Adipocyte (in vitro differentiated cells): ENCODE results near the gene USP10.

Experiments
- DNase-seq: peaks from one replicate; pipeline ENCODE4 v3.0.0-alpha.2; 2015; ENCODE audit warnings: low read depth
- H3K27me3 ChIP-seq: replicated peaks from 2 replicates; pipeline ENCODE4 v1.7.0; 2013; ENCODE audit warnings: mild to moderate bottlenecking, low read length, moderate library complexity; ENCODE audit not compliant: control insufficient read depth, insufficient read depth
- H3K36me3 ChIP-seq: 2 replicates; pipeline ENCODE4 v1.7.0; 2013; ENCODE audit warnings: low read length, mild to moderate bottlenecking, moderate library complexity; ENCODE audit not compliant: control insufficient read depth, insufficient read depth, severe bottlenecking
- H3K4me1 ChIP-seq: 2 replicates; pipeline ENCODE4 v1.7.0; 2013; ENCODE audit warnings: mild to moderate bottlenecking, low read length, moderate library complexity; ENCODE audit not compliant: control insufficient read depth, insufficient read depth
- H3K4me3 ChIP-seq: 2 replicates; pipeline ENCODE4 v1.7.0; 2013; ENCODE audit warnings: mild to moderate bottlenecking, low read length, moderate library complexity
- H3K9ac ChIP-seq: 2 replicates; pipeline ENCODE4 v1.7.0; 2013; ENCODE audit warnings: mild to moderate bottlenecking, low read length, moderate library complexity
- H3K9me3 ChIP-seq: 2 replicates; pipeline ENCODE4 v1.7.0; 2013; ENCODE audit warnings: mild to moderate bottlenecking, low read length, moderate library complexity; ENCODE audit not compliant: control insufficient read depth

Gene USP10

DNA sequence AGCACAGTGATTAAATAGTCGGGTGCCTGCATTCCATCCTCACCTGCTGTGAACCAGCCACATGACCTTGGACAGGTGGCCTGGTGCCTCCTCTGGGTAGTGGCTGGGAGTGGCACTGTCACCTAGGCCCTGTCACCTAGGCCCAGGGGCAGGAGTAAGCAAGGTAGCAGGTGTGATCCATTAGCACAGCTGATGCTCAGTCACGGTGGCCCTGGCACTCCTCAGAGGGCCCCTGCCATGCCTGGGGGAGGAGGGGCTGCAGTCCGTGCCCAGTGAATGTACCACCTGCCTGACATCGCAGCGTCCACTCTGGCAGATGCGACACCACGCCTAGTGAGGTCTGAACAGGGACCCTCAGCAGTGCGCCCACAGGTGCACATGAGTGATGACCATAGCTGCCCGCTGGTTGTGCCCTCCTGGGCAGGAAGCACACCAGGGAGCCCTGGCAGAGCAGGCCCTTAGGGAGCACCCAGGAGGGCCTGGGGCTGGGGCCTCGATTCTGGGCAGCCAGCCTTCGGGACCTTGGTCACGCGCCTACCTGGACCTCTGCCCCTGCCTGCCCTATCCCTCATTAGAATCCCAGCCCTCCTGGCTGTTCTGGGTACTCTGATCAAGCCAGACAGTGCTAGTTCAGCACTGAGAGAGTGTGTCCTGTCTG, 86.9 kb downstream of the USP10 start:
- Histone ChIP-seq H3K27me3 (no peaks in the 10 kb centered on the region), H3K36me3 (no peaks in the 10 kb centered on the region), H3K9me3 (no peaks in the 10 kb centered on the region), H3K4me3 (no peak overlapping the region), H3K4me1 (peaks cover 30% of the 10 kb centered on the region), H3K9ac (no peak overlapping the region)
- no peak for DNase-seq

DNA sequence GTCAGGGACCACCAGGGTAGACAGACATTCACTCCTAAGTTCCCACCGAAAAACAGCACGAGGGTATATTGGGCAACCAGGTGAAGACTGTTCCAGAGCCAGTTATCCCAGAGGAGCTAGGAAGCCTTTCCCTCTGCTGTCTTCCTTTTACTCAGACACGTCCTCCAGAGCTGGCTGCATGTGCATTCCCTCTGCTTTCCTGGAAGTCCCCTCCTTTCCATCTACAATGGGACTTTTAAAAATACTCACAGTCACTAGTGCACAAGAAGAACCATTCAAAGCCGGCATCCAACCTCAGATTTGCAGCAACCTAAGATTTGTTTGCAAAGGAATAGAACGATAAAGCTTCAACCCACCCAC, 87.4 kb downstream of the USP10 start:
- DNase-seq = no peak
- H3K27me3 ChIP-seq = no peaks in the 10 kb centered on the region
- no peak overlapping the region for H3K9ac ChIP-seq
- H3K9me3 ChIP-seq = no peaks in the 10 kb centered on the region
- H3K4me3 ChIP-seq = no peak overlapping the region
- peaks cover 30% of the 10 kb centered on the region for H3K4me1 ChIP-seq
- H3K36me3 ChIP-seq = no peaks in the 10 kb centered on the region

DNA sequence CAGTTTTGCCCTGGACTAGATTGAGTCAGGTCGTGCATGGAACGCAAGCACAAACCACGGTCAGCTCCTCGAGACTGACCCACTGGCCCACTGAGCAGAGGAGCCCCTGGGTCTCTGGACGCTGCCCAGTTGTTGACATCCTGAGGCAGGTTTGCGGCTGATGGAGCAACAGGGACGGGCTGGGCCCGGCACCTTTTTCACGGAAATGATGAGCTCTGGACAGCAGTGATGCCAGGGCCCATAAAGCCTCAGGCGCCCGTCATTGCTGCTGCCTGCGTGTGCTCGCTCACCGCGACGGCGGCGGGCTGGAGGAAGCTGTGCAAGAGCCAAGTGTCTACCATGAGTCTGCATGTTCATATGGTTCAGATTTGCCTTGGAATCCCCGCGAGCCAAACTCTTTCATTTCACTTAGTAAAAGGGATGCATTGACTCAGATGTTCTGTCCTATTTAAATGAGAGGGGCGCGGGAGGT, 89.2 kb downstream of the USP10 start:
- DNase-seq = peak; percentile 96
- no peaks in the 10 kb centered on the region for H3K36me3 ChIP-seq
- H3K4me1 ChIP-seq = peaks cover 23% of the 10 kb centered on the region

DNA sequence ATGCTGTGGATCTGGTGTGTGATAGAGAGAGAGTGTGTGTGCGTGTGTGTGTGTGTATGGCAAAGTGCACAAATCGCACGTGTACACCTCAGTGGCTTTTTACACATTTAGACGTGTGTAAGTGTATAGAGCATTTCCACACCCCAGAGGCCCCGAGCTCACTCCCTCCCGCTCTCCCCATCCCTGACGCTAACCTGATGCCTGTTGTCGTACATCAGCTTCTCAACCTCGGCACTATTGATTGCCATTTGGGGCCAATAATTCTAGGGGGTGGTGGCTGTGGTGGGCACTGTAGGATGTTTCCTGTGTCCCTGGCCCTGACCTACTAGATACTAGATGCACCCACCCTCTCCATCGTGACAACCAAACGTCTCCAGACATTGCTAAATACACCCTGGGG, 89.6 kb downstream of the USP10 start:
- DNase-seq = no peak
- no peak overlapping the region for H3K4me3 ChIP-seq
- peaks cover 23% of the 10 kb centered on the region for H3K4me1 ChIP-seq
- H3K9ac ChIP-seq = peak overlapping the region; percentile 35
- H3K36me3 ChIP-seq = no peaks in the 10 kb centered on the region
- H3K27me3 ChIP-seq = no peaks in the 10 kb centered on the region
- H3K9me3 ChIP-seq = no peaks in the 10 kb centered on the region

More for the DNA sequence above, 89.2 kb downstream of the USP10 start:
- no peaks in the 10 kb centered on the region for H3K9me3 ChIP-seq
- peak overlapping the region; percentile 1 for H3K4me3 ChIP-seq
- no peaks in the 10 kb centered on the region for H3K27me3 ChIP-seq
- peak overlapping the region; percentile 35 for H3K9ac ChIP-seq

DNA sequence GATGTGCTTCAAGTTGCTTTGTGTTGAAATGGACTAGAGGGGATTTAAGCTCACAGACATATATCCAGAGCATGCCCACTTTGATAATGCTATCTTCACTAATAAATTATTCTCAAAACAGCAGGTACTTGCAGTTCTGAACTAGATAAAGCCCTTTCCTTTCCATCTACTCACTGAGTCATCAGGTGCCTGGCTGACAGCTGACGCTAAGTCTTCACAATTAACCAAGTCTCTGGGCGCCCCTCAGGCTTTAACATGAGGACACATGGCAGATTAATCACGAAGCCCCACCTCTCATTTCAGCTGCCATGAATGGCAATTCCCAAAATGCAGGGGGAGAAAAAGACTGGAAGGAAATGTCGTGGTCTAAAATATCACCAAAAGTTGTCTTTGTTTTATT, 90.5 kb downstream of the USP10 start:
- H3K4me1 ChIP-seq = peaks cover 26% of the 10 kb centered on the region
- H3K9ac ChIP-seq = no peak overlapping the region
- no peaks in the 10 kb centered on the region for H3K9me3 ChIP-seq
- H3K4me3 ChIP-seq = no peak overlapping the region
- no peaks in the 10 kb centered on the region for H3K36me3 ChIP-seq
- DNase-seq = no peak
- no peaks in the 10 kb centered on the region for H3K27me3 ChIP-seq

DNA sequence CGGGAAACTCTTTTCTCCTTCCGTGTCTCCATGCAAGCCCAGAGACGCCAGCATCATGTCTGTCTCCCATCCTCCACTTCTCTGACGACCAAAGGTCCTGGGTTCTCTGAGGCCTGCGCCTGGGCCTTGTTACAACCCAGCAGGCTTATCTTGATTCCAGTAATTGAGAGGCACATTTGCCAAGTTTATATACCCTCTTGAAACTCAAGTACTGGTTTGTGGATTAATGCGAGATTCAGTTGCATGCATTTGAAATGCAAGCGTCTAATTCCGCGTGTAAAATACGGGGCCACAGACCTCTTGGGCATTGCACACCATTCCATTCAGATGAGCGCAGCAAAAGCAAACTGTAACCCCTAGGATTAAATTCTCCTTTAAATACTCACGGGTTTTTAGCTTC, 91.3 kb downstream of the USP10 start:
- DNase-seq = no peak
- no peaks in the 10 kb centered on the region for H3K9me3 ChIP-seq
- H3K27me3 ChIP-seq = no peaks in the 10 kb centered on the region
- no peak overlapping the region for H3K9ac ChIP-seq
- H3K4me1 ChIP-seq = peaks cover 25% of the 10 kb centered on the region
- no peak overlapping the region for H3K4me3 ChIP-seq
- no peaks in the 10 kb centered on the region for H3K36me3 ChIP-seq

DNA sequence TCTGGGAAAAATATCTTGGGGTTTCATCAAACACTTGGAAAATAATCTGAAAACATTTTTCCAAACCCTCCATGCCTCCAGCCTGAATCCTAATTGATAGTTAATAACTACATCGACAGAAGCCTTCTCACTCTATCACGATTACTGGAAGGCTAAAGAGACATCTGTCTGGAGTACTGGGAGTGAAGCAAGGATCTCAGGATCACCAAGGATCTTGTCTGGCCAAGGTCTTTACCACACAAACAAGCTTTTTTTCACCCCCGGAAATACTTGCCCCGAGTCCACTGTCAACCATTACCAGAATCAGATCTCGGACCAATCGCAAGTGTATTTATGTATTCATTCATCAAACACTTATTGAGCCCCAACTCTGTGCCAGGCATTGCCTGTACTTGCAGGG, 91.7 kb downstream of the USP10 start:
- Histone ChIP-seq H3K36me3 (no peaks in the 10 kb centered on the region), H3K4me3 (no peak overlapping the region), H3K9me3 (no peaks in the 10 kb centered on the region), H3K9ac (no peak overlapping the region), H3K4me1 (peaks cover 25% of the 10 kb centered on the region), H3K27me3 (no peaks in the 10 kb centered on the region)
- DNase-seq = no peak

DNA sequence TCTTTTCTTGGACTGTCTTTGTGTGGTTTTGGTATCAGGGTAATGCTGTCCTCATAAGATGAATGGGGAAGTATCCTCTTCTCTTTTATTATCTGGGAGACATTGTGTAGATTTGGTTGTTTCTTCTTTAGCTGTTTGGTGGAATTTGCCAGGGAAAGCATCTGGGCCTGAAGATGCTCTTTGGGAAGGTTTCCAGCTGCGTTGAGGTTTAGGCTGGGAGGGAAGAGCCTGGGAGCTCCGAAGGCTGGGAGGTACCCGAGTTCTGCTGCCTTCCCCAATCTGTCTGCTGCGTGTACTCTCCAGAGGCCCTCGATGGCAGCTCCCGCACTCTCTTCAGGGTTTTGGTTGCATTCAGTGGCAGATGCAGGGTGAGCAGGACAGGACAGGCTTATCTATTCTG, 94.4 kb downstream of the USP10 start:
- DNase-seq = no peak
- H3K9me3 ChIP-seq = no peaks in the 10 kb centered on the region
- no peaks in the 10 kb centered on the region for H3K27me3 ChIP-seq
- no peak overlapping the region for H3K4me3 ChIP-seq
- H3K4me1 ChIP-seq = peaks cover 12% of the 10 kb centered on the region
- H3K36me3 ChIP-seq = no peaks in the 10 kb centered on the region
- no peak overlapping the region for H3K9ac ChIP-seq

DNA sequence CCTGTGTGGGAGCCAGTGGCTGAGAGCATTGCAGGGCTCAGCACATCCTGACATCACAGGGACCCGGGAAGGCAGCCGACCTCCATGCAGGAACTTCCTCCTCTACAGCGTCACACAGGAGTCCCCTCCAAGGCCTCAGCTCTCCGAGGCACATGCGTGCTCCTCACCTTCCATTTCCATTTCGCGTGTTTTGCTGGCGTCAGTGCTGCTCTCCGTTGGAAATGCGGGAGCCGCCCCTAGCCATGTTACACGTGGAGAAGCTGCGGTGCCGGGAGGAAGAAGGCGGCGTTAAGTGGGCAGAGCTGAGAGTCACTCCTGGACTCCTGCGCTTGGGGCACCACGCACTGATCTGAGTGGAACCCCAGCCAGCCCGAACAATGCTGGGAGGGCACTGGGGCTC, 94.8 kb downstream of the USP10 start:
- Histone ChIP-seq H3K4me3 (no peak overlapping the region), H3K36me3 (no peaks in the 10 kb centered on the region), H3K4me1 (peaks cover 7% of the 10 kb centered on the region), H3K9me3 (no peaks in the 10 kb centered on the region), H3K27me3 (no peaks in the 10 kb centered on the region), H3K9ac (no peak overlapping the region)
- DNase-seq = no peak

DNA sequence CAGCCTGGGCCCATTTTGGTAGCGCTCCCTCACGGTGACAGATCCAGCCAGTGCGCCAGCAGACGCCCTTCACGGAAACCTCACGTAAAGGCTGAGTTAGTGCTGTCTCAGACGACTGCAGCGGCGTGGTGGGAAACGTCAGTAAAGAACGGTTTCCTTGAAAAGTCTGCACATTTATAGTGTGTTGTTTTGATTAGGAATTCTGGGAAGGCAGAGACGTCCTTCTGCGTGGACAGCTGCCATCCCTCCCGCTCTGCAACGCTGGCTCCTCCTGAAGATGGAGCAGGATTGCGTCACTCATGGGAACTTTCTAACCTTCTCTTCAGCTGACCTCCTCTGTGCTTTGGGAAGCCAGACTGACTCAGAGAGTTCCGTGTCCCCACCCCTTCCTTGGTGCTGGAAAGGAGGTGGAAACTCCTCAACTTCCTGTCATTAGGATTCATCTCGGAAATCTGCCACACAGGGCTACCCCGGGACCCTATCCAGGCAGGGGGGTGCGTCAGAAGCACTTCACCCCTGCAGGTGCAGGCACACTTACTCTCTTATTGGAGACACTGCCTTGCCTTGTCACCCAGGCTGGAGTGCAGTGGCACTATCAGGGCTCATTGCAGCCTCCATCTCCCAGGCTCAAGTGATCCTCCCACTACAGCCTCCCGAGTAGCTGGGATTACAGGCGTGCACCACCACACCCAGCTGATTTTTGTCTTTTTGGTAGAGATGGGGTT, 95.7 kb downstream of the USP10 start:
- Histone ChIP-seq H3K36me3 (no peaks in the 10 kb centered on the region), H3K4me3 (peak overlapping the region; percentile 60), H3K27me3 (no peaks in the 10 kb centered on the region), H3K4me1 (peaks cover 6% of the 10 kb centered on the region), H3K9me3 (no peaks in the 10 kb centered on the region), H3K9ac (peak overlapping the region; percentile 63)
- DNase-seq = peak; percentile 66

DNA sequence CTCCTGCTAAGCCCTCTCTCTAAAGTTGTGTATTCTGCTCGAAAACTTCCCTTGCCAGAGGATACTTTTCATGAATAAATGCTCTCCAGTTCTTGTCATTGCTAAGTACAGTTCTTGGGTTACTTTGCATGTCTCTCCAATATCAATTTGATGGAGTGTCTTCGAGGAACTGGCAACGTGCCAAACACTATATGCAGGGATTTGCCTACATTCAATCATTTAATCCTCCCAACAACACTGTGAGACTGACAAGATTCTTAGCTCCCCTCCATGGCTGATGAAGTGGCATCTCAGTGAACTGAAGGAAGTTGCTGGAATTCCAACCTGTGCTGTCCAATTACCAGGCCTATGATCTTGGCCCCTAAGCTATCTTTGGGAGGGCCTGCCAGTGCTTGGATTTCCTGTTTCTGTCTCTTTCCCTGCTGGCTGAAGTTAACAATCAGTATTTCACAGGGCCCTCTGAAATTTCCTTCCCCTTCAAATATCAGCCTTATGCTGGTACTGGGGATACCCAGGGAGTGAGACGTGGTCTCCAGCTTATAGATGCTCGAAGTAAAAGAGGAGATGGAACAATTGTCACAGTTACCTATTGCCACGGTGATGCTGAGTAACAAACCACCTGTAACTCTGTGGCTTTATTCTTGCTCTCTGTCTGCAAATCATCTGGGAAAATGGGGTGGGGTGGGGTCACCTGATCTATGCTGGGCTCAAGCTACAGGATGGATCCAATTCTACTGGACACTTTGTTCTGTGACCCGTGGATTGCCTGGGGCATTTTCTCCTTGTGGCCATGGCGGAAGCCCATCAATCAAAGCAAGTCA, 100.6 kb downstream of the USP10 start:
- Histone ChIP-seq H3K9me3 (no peaks in the 10 kb centered on the region), H3K36me3 (no peaks in the 10 kb centered on the region), H3K4me1 (peaks cover 3% of the 10 kb centered on the region), H3K27me3 (no peaks in the 10 kb centered on the region), H3K9ac (no peak overlapping the region), H3K4me3 (no peak overlapping the region)
- DNase-seq = no peak
